H1 (cell line): ENCODE data around the gene SPN.

Source experiments
- ATF3 ChIP-seq: IDR thresholded peaks from 2 replicates; pipeline ENCODE4 v1.6.1; 2011; ENCODE audit warnings: low read depth, mild to moderate bottlenecking, low read length; ENCODE audit not compliant: insufficient read depth
- CTCF ChIP-seq, 3 experiments: IDR thresholded peaks; 1 replicate in 2 of 3; 2 replicates in 1 of 3; pipeline versions ENCODE4 v1.5.1 to v1.6.1; 2011; ENCODE audit warnings: low read length in 3 of 3, mild to moderate bottlenecking in 3 of 3, inconsistent platforms in 2 of 3, low read depth in 1 of 3, moderate library complexity in 1 of 3; ENCODE audit not compliant: insufficient read depth in 1 of 3; ENCODE audit errors: control extremely low read depth in 1 of 3
- EP300 ChIP-seq, 2 experiments: IDR thresholded peaks; 1 replicate in 1 of 2; 2 replicates in 1 of 2; pipeline ENCODE4 v1.6.1; 2011 to 2012; ENCODE audit warnings: low read depth in 2 of 2, low read length in 2 of 2, mild to moderate bottlenecking in 2 of 2, borderline replicate concordance in 1 of 2, inconsistent platforms in 1 of 2, moderate library complexity in 1 of 2
- MAFK ChIP-seq: IDR thresholded peaks from 2 replicates; pipeline ENCODE4 v1.6.1; 2012; ENCODE audit warnings: low read depth, mild to moderate bottlenecking, improper control_type of control experiment, low read length
- NRF1 ChIP-seq: IDR thresholded peaks from 2 replicates; pipeline ENCODE4 v1.6.1; 2011; ENCODE audit warnings: mild to moderate bottlenecking, low read depth, low read length, improper control_type of control experiment
- PHF8 ChIP-seq: fragments of 200-600 bp; sonication (generic); conservative IDR thresholded peaks from 2 replicates; pipeline ENCODE4 v1.7.1; 2012; ENCODE audit warnings: low read depth, mild to moderate bottlenecking, inconsistent platforms, low read length, moderate library complexity
- RAD21 ChIP-seq, 2 experiments: IDR thresholded peaks in 1 of 2; conservative IDR thresholded peaks in 1 of 2; 2 replicates each; pipeline ENCODE4 v1.6.1; 2011; ENCODE audit warnings: low read depth in 2 of 2, low read length in 2 of 2, improper control_type of control experiment in 1 of 2, inconsistent platforms in 1 of 2, mild to moderate bottlenecking in 1 of 2, moderate library complexity in 1 of 2
- TEAD4 ChIP-seq: IDR thresholded peaks from 2 replicates; pipeline ENCODE4 v1.6.1; 2012; ENCODE audit warnings: low read depth, low read length, inconsistent platforms, mixed read lengths
- TF ChIP-seq, protein P1 (sequence below): IDR thresholded peaks from 2 replicates; pipeline ENCODE4 v1.6.1; 2012; ENCODE audit warnings: inconsistent platforms

- TF ChIP-seq ATF3 = no peak
- TF ChIP-seq CTCF (IDR thresholded peaks at IDR 0.05; ENCODE audit: control extremely low read depth in 1 of 3, insufficient read depth in 1 of 3, low read depth in 1 of 3, low read length in 3 of 3) = no peak
- TF ChIP-seq, protein P1, sequence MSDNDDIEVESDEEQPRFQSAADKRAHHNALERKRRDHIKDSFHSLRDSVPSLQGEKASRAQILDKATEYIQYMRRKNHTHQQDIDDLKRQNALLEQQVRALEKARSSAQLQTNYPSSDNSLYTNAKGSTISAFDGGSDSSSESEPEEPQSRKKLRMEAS = no peak
- no peak for TF ChIP-seq PHF8
- TF ChIP-seq TEAD4 = no peak
- no peak for TF ChIP-seq MAFK
- TF ChIP-seq EP300 (IDR thresholded peaks at IDR 0.05; ENCODE audit: borderline replicate concordance in 1 of 2, low read depth in 2 of 2, low read length in 2 of 2) = no peak
- TF ChIP-seq RAD21 (IDR thresholded peaks at IDR 0.05 in 1 of 2, conservative IDR thresholded peaks at IDR 0.05 in 1 of 2; ENCODE audit: low read depth in 2 of 2, low read length in 2 of 2) = no peak
- no peak for TF ChIP-seq NRF1
Observed at GRCh38 chr16:29665294-29666077, 2.4 kb downstream of the SPN start.
